HL-60 (cell line): Measurements from ENCODE around the gene SMLR1.

Source experiments
- DNase-seq, 2 experiments: peaks; one replicate each; pipeline ENCODE4 v3.0.0-alpha.2; 2010 to 2020; ENCODE audit warnings: low read depth in 1 of 2, low spot score in 1 of 2
- H3K27ac ChIP-seq: fragments of 250-450 bp; sonication (Bioruptor Pico); replicated peaks from 2 replicates; pipeline ENCODE4 v1.5.1; 2020; ENCODE audit warnings: mild to moderate bottlenecking, moderate library complexity
- H3K27me3 ChIP-seq: fragments of 250-450 bp; sonication (Bioruptor Pico); 2 replicates; pipeline ENCODE4 v1.5.1; 2021; ENCODE audit warnings: mild to moderate bottlenecking, moderate library complexity; ENCODE audit not compliant: insufficient read depth, poor library complexity, severe bottlenecking
- H3K4me3 ChIP-seq: replicated peaks from 2 replicates; pipeline ENCODE4 v1.5.1; 2011; ENCODE audit warnings: mild to moderate bottlenecking, control low read depth, low read length; ENCODE audit not compliant: insufficient read depth
- CTCF ChIP-seq: IDR thresholded peaks from one replicate; pipeline ENCODE4 v1.5.1; 2011; ENCODE audit warnings: low read length, control low read depth, inconsistent platforms; ENCODE audit not compliant: insufficient read depth
- GABPA ChIP-seq: IDR thresholded peaks from 2 replicates; pipeline ENCODE4 v1.6.1; 2012; ENCODE audit warnings: low read depth
- POLR2AphosphoS5 ChIP-seq: IDR thresholded peaks from 2 replicates; pipeline ENCODE4 v1.6.1; 2012; ENCODE audit warnings: low read depth
- SPI1 ChIP-seq: IDR thresholded peaks from 2 replicates; pipeline ENCODE4 v1.6.1; 2012; ENCODE audit warnings: low read depth, mild to moderate bottlenecking, borderline replicate concordance
- TF ChIP-seq, protein P1 (sequence below): IDR thresholded peaks from 2 replicates; pipeline ENCODE4 v1.6.1; 2012; ENCODE audit warnings: low read depth; ENCODE audit not compliant: insufficient replicate concordance

The SMLR1 gene

GRCh38 chr6:130833569-130833968, 6.4 kb downstream of the SMLR1 start:
- TF ChIP-seq, protein P1, sequence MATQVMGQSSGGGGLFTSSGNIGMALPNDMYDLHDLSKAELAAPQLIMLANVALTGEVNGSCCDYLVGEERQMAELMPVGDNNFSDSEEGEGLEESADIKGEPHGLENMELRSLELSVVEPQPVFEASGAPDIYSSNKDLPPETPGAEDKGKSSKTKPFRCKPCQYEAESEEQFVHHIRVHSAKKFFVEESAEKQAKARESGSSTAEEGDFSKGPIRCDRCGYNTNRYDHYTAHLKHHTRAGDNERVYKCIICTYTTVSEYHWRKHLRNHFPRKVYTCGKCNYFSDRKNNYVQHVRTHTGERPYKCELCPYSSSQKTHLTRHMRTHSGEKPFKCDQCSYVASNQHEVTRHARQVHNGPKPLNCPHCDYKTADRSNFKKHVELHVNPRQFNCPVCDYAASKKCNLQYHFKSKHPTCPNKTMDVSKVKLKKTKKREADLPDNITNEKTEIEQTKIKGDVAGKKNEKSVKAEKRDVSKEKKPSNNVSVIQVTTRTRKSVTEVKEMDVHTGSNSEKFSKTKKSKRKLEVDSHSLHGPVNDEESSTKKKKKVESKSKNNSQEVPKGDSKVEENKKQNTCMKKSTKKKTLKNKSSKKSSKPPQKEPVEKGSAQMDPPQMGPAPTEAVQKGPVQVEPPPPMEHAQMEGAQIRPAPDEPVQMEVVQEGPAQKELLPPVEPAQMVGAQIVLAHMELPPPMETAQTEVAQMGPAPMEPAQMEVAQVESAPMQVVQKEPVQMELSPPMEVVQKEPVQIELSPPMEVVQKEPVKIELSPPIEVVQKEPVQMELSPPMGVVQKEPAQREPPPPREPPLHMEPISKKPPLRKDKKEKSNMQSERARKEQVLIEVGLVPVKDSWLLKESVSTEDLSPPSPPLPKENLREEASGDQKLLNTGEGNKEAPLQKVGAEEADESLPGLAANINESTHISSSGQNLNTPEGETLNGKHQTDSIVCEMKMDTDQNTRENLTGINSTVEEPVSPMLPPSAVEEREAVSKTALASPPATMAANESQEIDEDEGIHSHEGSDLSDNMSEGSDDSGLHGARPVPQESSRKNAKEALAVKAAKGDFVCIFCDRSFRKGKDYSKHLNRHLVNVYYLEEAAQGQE = no peak
- TF ChIP-seq CTCF (no peak), GABPA (no peak), POLR2AphosphoS5 (no peak), SPI1 (no peak)
- H3K4me3 ChIP-seq = no peak overlapping the region
- H3K27me3 ChIP-seq = no peaks in the 10 kb centered on the region
- DNase-seq = no peak
- H3K27ac ChIP-seq = no peak overlapping the region

GRCh38 chr6:130834482-130835251, 7.5 kb downstream of the SMLR1 start:
- no peak overlapping the region for H3K27ac ChIP-seq
- H3K27me3 ChIP-seq = no peaks in the 10 kb centered on the region
- no peak overlapping the region for H3K4me3 ChIP-seq
- DNase-seq = no peak
- TF ChIP-seq GABPA = no peak
- TF ChIP-seq SPI1 = no peak
- TF ChIP-seq CTCF = no peak
- TF ChIP-seq, protein P1 = no peak
- no peak for TF ChIP-seq POLR2AphosphoS5

DNA sequence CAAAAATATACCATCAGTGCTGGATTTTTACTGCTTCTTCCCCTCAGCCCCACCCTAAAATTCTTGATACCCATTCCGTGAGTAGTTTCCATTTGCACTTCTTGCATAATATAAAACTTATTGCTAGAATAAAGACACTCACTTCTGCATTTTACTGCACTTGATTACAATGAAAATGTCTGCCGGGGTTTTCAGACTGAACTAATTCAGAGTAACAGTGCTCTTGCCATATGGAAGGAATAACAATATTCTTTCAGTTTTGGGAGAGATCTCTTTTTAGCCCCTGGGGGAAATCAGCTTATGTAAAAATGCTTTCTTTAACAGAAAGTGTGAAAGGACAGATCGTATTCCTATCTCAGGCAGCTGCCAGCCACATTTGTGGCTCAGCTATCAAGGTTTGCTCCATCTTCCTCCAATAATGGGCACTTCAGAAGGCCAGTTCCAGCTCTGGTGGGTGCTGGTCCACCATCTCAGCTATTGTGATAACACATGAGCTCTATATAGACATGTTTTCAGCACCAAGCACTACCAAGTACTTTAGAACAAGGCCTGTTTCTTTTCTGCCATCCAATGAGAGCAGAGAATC, 8.9 kb downstream of the SMLR1 start:
- Histone ChIP-seq H3K27me3 (no peaks in the 10 kb centered on the region), H3K4me3 (no peak overlapping the region), H3K27ac (no peak overlapping the region)
- TF ChIP-seq, protein P1 = no peak
- no peak for TF ChIP-seq SPI1
- TF ChIP-seq GABPA = no peak
- TF ChIP-seq CTCF = no peak
- no peak for TF ChIP-seq POLR2AphosphoS5
- DNase-seq = no peak
